Measurements from ENCODE around the gene SELENOV. TPM values are rescaled to one million over a fixed set of nuclear protein-coding genes. Genes with fewer than 3 reads are reported as not detected.

SELENOV gene
- total RNA-seq, 1 donor from 2014 or later, result 0.78 TPM

GRCh38 chr19:39524495-39524894 is 9.6 kb downstream of the SELENOV start:
- H3K9me3 Mint-ChIP-seq, result no peaks in the 10 kb centered on the region
- no peak for TF ChIP-seq CTCF (IDR thresholded peaks at IDR 0.05; ENCODE audit: unreplicated experiment)
- no peaks in the 10 kb centered on the region for H3K4me1 Mint-ChIP-seq
- DNase-seq (ENCODE audit: low spot score in 2 of 2, unreplicated experiment in 2 of 2), result no peak
- no peaks in the 10 kb centered on the region for H3K27me3 Mint-ChIP-seq (ENCODE audit: low read depth)
- no peak overlapping the region for H3K4me3 Mint-ChIP-seq
- peaks cover 7% of the 10 kb centered on the region for H3K36me3 Mint-ChIP-seq
- no peak overlapping the region for H3K27ac Mint-ChIP-seq

DNA sequence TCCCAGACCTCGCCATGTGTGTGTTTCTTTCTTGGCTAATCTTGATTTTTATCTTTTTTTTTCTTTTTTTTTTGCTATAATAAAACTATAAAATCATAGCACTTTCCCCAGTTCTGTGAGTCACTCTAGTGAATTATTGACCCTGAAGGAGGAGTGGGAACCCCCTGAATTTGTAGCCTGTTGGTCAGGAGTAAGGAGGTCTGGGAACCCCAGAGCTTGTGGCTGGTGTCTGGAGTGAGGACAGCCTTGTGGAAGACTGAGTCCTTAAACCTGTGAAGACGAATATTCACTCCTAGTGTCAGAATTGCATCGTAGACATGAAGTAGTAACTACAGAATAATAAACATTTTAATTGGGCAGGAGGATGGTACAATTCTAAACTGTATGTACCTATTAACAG is 10.3 kb downstream of the SELENOV start:
- Mint-ChIP-seq H3K4me3 (no peak overlapping the region), H3K36me3 (peaks cover 7% of the 10 kb centered on the region), H3K4me1 (no peaks in the 10 kb centered on the region), H3K27me3 (ENCODE audit: low read depth) (no peaks in the 10 kb centered on the region), H3K27ac (no peak overlapping the region), H3K9me3 (no peaks in the 10 kb centered on the region)
- no peak for TF ChIP-seq CTCF (IDR thresholded peaks at IDR 0.05; ENCODE audit: unreplicated experiment)
- no peak for DNase-seq (ENCODE audit: low spot score in 2 of 2, unreplicated experiment in 2 of 2)

- no peak for TF ChIP-seq CTCF (IDR thresholded peaks at IDR 0.05; ENCODE audit: unreplicated experiment)
- H3K36me3 Mint-ChIP-seq, result peaks cover 6% of the 10 kb centered on the region
- H3K9me3 Mint-ChIP-seq, result no peaks in the 10 kb centered on the region
- H3K4me3 Mint-ChIP-seq, result peak overlapping the region; percentile 92
- H3K4me1 Mint-ChIP-seq, result peaks cover 12% of the 10 kb centered on the region
- peak overlapping the region; percentile 92 for H3K27ac Mint-ChIP-seq
- H3K27me3 Mint-ChIP-seq (ENCODE audit: low read depth), result no peaks in the 10 kb centered on the region
- DNase-seq (ENCODE audit: low spot score in 2 of 2, unreplicated experiment in 2 of 2), result no peak
Observed at GRCh38 chr19:39531834-39532232, 16.9 kb downstream of the SELENOV start.

DNA sequence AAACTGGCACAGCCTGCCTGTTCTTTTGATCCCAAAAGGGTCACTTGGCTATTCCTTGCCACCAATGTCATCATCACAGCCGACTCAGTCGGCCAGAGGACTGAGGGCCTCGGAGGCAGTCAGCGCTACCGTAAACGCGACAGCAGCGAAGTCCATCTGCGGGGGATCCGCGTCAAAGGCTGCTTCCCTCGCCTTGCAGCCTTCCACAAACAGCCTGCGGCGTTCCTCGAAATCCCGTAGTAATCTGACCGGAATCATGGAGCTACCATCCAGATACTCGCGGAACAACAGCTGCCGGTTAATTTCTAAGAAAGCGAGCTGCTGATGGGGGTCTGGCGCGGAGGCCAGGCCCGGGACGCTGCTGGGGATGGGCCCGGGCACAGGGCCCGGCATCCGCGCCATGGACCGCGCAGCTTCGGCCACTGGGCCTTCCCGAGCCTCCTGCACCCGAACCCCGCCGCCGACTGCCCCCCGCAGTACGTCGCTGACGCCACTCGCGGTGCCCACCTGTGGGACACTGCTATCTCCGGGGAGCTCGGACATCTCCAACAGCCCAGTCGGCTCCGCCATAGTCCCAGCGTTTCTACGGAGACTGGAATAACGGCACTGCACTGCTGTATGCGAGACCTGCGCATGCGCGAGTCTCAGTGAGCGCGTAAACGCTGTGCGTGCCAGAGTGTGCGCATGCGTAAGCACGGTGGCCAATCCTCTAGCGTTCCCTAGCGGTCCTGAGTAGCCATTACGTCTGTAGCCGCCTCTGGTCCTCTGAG is 17.5 kb downstream of the SELENOV start, which contains the start of gene EID2B:
Gene EID2B (minus strand): TSS at position 620 of the 770 bp plus-strand sequence. CDS start 50 bp downstream, at position 570.
- Mint-ChIP-seq H3K4me1 (peaks cover 14% of the 10 kb centered on the region), H3K27ac (peak within 1 kb of the TSS; percentile 92), H3K27me3 (ENCODE audit: low read depth) (no peaks in the 10 kb centered on the region)

DNA sequence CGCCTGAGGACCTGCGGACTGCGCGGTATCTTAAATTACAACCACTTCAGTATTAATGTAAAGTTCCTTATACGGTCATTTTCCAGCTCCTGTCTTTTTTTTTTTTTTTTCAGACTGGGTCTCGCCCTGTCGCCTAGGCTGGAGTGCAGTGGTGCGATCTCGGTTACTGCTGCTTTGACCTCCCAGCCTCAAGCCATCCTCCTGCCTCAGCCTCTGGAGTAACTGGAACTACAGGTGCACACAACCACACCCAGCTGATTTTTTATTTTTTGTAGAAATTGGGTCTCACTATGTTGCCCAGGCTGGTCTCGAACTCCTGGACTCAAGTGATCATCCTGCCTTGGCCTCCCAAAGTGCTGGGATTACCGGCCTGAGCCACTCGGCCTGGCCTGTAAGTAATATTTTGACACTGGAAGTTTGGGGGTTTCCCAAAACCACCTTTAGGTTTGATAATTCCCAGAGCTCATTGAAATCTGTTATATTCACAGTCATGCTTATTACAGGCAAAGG is 18.1 kb downstream of the SELENOV start:
- peak; percentile 34 for TF ChIP-seq CTCF (IDR thresholded peaks at IDR 0.05; ENCODE audit: unreplicated experiment)
- H3K27ac Mint-ChIP-seq, result no peak overlapping the region
- no peaks in the 10 kb centered on the region for H3K27me3 Mint-ChIP-seq (ENCODE audit: low read depth)

More for the DNA sequence above, 17.5 kb downstream of the SELENOV start, which contains the start of gene EID2B:
- DNase-seq (ENCODE audit: low spot score in 2 of 2, unreplicated experiment in 2 of 2), result peak; percentile 95 to 98
- H3K36me3 Mint-ChIP-seq, result peaks cover 6% of the 10 kb centered on the region
- TF ChIP-seq CTCF (IDR thresholded peaks at IDR 0.05; ENCODE audit: unreplicated experiment), result peak; percentile 83
- H3K4me3 Mint-ChIP-seq, result peak within 1 kb of the TSS; percentile 92
- H3K9me3 Mint-ChIP-seq, result no peaks in the 10 kb centered on the region

More for the DNA sequence above, 18.1 kb downstream of the SELENOV start:
- Mint-ChIP-seq H3K4me1 (peaks cover 16% of the 10 kb centered on the region), H3K9me3 (no peaks in the 10 kb centered on the region), H3K36me3 (peaks cover 8% of the 10 kb centered on the region), H3K4me3 (peak overlapping the region; percentile 92)
- DNase-seq (ENCODE audit: low spot score in 2 of 2, unreplicated experiment in 2 of 2), result no peak

Data from mesothelial cell of epicardium (in vitro differentiated cells).